AG04449 (cell line): ENCODE measurements around the gene MBNL1.

Experiments used
- CTCF ChIA-PET: fragments of 350-600 bp; formaldehyde crosslinking; extraction: SDS; loops from one replicate; lab custom pipeline; 2021; ENCODE audit warnings: antibody characterized with exemption; lab: Yijun Ruan, JAX
- POLR2A ChIA-PET: fragments of 400-600, 350-600 bp; formaldehyde crosslinking; extraction: SDS; loops from one replicate; lab custom pipeline; 2020; ENCODE audit warnings: antibody characterized with exemption, inconsistent platforms; lab: Yijun Ruan, JAX
- DNase-seq: peaks from one replicate; pipeline ENCODE4 v3.0.0-alpha.2; 2010; ENCODE audit warnings: low read depth, low spot score
- H3K4me3 ChIP-seq: 2 replicates; pipeline ENCODE4 v1.5.1; 2011; ENCODE audit warnings: low read depth, mild to moderate bottlenecking, control low read depth, low read length
- CTCF ChIP-seq: IDR thresholded peaks from one replicate; pipeline ENCODE4 v1.5.1; 2011; ENCODE audit warnings: mild to moderate bottlenecking, moderate library complexity, low read length, control low read depth, inconsistent platforms; ENCODE audit not compliant: insufficient read depth; ENCODE audit errors: missing control alignments

Gene MBNL1

DNA sequence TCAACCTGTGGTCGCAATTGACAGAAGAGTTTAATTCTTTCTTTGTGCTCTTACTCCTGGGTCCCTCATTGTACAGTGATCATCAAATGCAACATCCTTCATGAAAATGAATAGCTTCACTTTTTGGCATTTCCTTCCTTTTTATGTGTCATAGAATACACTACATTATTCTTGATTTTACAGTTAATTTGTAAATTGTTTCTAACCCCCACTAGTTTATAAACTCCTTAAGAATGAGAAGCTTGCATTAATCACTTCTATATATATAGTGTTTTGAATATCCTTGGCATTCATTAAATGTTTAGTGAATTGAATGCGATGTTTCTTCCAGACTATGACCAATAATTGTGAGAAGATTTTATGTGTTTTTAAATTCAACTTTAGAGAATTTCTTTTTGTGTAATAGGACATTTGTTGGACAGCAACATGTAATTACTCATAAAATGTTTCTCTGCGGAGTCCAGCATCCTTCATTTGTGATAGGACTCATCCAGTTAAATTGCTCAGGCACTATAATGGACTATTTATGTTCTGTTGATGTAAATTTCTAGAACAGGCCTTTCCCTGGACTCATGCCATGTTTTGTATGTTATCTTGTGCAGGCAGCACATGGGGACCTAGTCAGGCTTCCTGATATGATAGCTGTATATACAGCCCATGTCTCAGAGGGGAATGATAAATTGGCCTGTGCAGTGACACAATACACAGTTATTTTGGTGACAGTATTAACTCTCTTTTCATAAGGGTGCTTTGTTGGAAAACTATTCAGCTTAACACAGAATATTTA is 51.3 kb downstream of the MBNL1 start:
- no peak overlapping the region for H3K4me3 ChIP-seq
- no peak for DNase-seq
- no peak for TF ChIP-seq CTCF
- ChIA-PET POLR2A (interaction anchor here (0.8 kb wide), 2 partner anchors 9 to 12 kb away, joined by 3 to 4 read pairs; no protein-coding TSS in a partner anchor), CTCF (interaction anchor here (1.1 kb wide), 1 partner anchor 19 kb away, joined by 3 read pairs; no protein-coding TSS in a partner anchor)

DNA sequence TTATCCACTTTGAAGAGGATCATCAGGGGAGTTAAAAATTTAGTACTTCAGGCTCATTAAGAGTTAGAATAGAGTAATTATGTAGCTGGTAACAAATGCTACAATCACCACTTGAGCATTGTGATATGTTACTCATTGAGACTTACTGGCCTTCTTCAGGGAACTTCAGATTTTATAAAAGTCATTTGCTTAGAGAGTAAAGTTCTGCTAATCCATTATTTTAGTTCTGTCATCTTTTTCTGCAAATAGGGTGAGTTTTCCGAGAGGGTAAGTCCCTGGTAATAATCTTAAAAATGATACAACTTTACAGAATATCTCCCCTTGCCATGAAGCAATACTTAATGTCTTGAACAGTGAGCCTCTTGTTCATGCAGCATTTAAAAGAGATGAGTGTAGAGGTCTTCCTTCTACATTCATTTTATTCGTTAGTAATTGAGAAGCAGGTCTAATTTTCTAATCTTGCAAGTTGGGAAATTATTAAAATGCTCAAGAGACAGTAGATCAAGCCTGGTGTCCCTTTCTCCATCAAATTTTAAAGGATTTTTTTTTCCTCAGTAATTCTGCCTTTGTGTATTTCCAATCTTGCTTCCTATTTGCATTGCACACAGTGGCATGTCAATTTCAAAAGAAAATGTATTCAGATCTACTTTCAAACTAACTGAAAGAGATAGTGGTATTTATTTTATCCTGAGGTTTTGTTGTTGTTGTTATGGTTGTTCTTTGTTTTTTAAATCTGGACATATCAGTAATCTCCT is 52.6 kb downstream of the MBNL1 start:
- no peak for DNase-seq
- POLR2A ChIA-PET = interaction anchor here (0.8 kb wide), 1 partner anchor 10 kb away, joined by 4 read pairs; no protein-coding TSS in a partner anchor
- CTCF ChIA-PET = interaction anchor here (0.6 kb wide), 1 partner anchor 123 kb away, joined by 3 read pairs; no protein-coding TSS in a partner anchor
- TF ChIP-seq CTCF = no peak
- H3K4me3 ChIP-seq = no peak overlapping the region

GRCh38 chr3:152321955-152322377 is 53.2 kb downstream of the MBNL1 start:
- no peak for TF ChIP-seq CTCF
- DNase-seq = no peak
- ChIA-PET POLR2A (no interaction called here), CTCF (interaction anchor here (0.6 kb wide), 1 partner anchor 122 kb away, joined by 3 read pairs; no protein-coding TSS in a partner anchor)
- no peak overlapping the region for H3K4me3 ChIP-seq

- no peak for TF ChIP-seq CTCF
- no peak overlapping the region for H3K4me3 ChIP-seq
- no peak for DNase-seq
- ChIA-PET CTCF (no interaction called here), POLR2A (no interaction called here)
Measured at GRCh38 chr3:152322756-152323155, 54.0 kb downstream of the MBNL1 start.

DNA sequence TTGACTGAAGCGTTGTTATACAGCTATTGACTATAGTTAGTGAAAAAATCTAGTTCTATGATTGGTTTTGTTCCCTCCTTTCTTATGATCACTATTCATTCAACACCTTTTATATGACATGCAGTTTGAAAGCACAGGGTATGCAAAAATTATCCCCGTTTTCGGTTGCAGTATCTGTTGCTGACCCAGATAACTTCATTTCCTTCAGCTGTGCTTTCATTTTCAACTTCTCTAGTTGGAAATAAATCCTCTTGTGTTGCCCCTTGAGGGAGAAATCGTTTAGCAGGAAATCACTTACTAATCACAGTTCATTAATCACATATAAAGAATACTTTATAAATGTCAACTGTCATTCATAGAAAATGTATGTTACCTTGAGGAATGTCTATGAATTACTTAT is 55.1 kb downstream of the MBNL1 start:
- POLR2A ChIA-PET = no interaction called here
- TF ChIP-seq CTCF = no peak
- DNase-seq = no peak
- H3K4me3 ChIP-seq = no peak overlapping the region
- CTCF ChIA-PET = interaction anchor here (0.6 to 1.2 kb wide), 2 partner anchors 85 to 252 kb away, joined by 3 to 5 read pairs; no protein-coding TSS in a partner anchor

DNA sequence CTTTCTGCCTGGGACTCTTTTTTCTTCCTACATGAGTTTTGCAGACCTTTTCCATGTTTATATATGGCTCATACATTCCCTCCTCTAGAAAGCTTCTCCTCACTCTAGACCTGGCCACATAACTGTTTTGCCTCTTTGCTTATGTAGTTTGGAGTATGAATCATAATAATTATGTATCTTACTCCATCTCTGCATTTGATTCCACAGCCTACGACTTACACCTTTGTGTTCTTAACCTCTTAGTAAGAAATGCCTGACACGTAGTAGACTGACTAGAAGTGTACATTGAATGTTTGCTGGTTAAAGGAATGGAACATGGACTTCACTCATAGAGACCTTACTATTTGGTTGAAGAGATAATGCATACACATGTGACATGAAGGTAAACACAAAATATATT is 56.4 kb downstream of the MBNL1 start:
- ChIA-PET CTCF (no interaction called here), POLR2A (no interaction called here)
- no peak for TF ChIP-seq CTCF
- no peak for DNase-seq
- H3K4me3 ChIP-seq = no peak overlapping the region
